Stimulated activated CD8-positive, alpha-beta memory T cell treated with anti-CD3 and anti-CD28 coated beads, Interleukin-7, amount 100 ng/mL, for 48 hours (primary cell): ENCODE measurements around the gene CLC.

Experiments used
- DNase-seq, 2 donors: peaks; one replicate each; pipeline ENCODE4 v3.0.0-alpha.2; 2020; ENCODE audit warnings: low read depth in 1 of 2; ENCODE audit errors: extremely low read depth in 1 of 2

CLC gene

DNA sequence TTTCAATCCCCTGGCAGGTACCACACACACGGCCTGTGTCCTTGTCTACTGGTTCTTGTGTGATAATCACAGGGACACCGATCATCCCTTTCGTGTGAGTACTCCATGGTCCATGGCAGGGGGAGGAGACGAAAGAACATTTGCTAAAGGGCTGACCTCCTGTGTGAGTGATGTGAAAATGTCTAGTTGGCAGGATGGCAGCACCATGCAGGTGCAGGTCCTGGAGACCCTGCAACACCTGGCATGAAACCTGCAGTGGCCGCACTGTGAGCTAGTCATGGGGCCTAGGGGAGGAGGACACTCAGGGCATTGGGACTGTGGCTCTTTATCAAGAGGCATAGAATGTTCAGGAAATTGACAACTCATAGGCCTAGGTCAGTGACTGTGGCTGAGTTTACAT lies 56.4 kb downstream of the CLC start:
- no peak for DNase-seq
